ENCODE results near the gene SLC16A2.

The SLC16A2 gene

DNA sequence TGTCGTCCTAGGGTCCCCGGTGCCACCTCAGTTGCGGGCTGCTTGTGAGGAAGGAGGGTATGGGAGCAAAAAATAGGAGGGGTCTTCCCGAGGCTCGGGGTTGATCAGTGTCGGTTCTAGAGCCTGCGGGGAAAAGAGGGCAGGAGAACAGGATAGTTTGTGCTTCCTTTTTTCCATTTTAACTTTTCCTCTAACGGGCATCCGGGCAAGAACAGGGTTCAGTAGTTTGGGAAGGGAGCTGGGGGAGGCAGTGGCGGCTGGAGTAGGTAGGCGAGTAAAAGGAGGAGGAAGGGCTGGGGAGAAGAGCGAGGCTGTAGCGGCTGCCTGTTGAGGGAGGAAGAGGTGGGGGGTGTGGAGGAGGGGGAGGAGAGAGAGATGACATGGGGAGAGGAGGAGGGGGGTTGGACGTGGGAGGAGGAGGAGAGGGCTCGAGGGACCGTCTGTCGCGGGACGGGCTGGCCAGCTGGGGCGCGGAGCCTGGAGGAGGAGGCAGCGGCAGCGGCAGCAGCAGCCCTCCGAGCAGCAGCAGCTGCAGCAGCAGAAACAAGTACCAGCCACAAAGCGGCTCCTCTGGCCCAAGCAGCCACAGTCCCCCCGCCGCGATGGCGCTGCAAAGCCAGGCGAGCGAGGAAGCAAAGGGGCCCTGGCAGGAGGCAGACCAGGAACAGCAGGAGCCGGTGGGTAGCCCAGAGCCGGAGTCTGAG, at the start of gene SLC16A2:
Gene SLC16A2 (plus strand): TSS at position 458 of the 704 bp plus-strand sequence. CDS start 145 bp downstream, at position 603.
- DNase-seq = peak in 1 of 2 donors; percentile 8

- DNase-seq = no peak
Measured at GRCh38 chrX:74372272-74372671, 49.0 kb upstream of the SLC16A2 start.

- no peak for DNase-seq
Measured at GRCh38 chrX:74377282-74377681, 44.0 kb upstream of the SLC16A2 start.

GRCh38 chrX:74382613-74383012, 38.7 kb upstream of the SLC16A2 start:
- DNase-seq = peak; percentile 77 to 85

GRCh38 chrX:74383611-74384010, 37.7 kb upstream of the SLC16A2 start:
- DNase-seq = peak; percentile 25 to 28

GRCh38 chrX:74389016-74389722, 32.1 kb upstream of the SLC16A2 start:
- no peak for DNase-seq

DNA sequence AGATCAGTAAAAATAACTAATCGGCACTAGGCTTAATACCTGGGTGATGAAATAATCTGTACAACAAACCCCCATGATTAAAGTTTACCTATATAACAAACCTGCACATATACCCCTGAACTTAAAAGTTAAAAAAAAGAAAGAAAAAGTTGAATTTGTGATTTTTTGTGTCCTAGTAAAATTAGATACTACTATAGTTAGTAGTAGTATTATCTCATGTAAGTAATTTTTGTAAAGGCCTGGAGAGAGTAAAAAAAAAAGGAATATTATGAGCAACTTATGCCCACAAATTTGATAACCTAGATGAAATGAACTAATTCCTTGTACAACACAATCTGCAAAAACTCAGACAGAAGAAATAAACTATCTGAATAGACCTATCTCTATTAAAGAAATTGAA, 25.7 kb upstream of the SLC16A2 start:
- DNase-seq = no peak

DNA sequence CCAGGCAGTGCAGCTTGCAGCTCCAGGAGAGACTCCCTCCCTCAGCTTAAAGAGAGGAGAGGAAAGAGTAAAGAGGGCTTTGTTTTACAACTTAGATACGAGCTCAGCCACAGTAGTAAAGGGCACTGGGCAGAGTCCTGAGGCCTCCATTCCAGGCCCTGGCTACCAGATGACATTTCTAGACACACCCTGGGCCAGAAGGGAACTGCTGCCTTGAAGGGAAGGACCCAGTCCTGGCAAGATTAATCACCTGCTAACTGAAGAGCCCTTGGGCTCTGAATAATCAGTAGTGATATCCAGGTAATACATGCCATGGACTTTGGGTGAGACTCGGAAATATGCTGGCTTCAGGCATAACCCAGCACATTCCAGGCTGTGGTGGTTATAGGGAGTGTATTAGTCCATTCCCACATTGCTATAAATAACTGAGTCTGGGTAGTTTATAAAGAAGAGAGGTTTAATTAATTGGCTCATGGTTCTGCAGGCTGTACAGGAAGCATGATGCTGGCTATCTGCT, 15.3 kb upstream of the SLC16A2 start:
- DNase-seq = no peak

- no peak for DNase-seq
Measured at GRCh38 chrX:74408304-74408703, 13.0 kb upstream of the SLC16A2 start.

DNA sequence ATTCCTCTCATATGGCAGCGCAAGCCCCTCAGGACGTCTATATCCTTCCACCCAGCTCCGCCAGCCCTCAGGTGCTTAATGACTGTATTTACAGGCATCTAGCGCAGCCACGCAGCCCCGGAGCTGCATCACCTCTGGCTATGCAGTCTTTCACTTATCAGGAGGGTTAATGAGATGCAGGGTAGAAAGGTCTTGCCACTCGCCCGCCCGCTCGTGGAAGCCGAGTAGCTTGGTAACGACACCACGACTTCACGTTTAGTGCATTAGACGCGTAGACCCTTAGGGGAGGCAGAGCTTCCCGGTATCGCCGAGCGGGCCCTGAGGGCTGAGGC, 1.5 kb upstream of the SLC16A2 start:
- no peak for DNase-seq

GRCh38 chrX:74420196-74421035, 877 bp upstream of the SLC16A2 start:
- no peak for DNase-seq

DNA sequence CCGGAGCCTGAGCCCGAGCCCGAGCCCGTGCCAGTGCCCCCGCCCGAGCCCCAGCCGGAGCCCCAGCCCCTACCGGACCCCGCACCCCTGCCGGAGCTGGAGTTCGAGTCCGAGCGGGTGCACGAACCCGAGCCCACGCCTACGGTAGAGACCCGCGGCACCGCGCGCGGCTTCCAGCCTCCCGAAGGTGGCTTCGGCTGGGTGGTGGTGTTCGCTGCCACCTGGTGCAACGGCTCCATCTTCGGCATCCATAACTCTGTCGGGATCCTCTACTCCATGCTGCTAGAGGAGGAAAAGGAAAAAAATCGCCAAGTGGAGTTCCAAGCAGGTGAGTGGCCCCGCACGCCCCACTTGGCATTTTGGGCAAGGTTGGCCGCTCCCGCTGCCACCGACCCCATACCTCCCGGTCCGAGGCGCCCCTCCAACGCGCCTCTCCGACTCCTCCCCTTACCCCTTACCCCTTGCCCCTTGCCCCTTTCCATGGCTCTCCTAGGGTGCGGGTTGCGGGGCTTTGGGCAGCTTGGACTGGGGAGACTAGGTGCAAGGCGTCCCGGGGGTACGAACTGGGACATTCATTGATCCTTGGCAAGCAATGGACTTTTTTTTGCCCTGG, 553 bp downstream of the SLC16A2 start:
- DNase-seq = no peak

GRCh38 chrX:74422576-74423288, 1.4 kb downstream of the SLC16A2 start:
- DNase-seq = no peak

DNA sequence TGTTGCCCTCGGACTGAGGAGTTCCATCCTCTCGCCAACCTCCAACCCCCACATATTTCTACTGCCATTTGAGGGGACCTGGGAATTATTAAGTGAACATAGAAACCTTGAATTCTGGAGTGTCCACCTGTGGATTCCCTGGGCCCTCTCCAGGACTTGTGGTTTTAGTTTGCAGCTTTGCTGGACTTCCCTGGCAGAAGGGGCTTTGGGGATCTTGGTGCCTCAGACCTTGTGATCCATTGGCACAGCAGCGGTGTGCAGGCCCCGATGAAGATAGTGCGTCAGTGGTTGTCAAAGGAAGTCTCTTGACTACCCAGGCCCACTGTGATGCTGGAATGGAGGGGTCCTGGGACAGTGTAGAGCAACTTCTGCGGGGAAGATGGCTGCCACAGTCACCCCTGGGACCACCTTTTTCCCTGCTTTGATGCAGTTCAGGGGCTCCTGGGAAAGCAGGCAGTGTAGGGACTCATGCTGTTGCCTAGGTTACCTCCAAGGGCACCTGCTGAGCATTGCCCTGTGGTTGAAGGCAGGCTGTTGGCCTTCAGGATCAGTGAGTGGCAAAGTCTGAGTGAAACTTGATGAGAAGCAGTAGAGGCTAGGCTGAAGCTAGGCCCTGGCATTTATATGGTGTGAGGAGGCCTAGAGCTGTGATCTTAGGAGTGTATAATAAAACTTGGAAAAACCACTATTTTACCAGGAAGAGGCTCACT, 2.2 kb downstream of the SLC16A2 start:
- no peak for DNase-seq

DNA sequence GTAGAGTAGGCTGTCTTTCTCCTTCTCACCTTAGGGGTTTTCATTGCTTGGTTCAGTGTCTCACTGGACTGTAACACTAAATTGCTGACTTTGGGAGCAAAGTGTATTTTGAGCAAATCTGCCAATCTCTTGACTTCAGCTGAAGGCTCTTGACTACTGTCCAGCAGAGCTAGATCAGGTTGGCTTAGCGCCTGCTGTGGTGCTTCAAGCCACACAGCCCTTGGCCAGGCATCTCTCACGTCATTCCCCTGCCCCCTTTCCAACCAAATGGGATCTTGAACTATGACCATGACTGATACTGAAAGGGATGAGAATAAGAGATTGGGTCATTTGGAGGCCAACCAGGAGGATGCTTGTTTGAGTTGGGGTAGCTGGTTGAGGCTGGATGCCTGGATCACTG, 4.8 kb downstream of the SLC16A2 start:
- no peak for DNase-seq

GRCh38 chrX:74426615-74427014, 5.3 kb downstream of the SLC16A2 start:
- DNase-seq = no peak

- DNase-seq = no peak
Measured at GRCh38 chrX:74431797-74432196, 10.5 kb downstream of the SLC16A2 start.

DNA sequence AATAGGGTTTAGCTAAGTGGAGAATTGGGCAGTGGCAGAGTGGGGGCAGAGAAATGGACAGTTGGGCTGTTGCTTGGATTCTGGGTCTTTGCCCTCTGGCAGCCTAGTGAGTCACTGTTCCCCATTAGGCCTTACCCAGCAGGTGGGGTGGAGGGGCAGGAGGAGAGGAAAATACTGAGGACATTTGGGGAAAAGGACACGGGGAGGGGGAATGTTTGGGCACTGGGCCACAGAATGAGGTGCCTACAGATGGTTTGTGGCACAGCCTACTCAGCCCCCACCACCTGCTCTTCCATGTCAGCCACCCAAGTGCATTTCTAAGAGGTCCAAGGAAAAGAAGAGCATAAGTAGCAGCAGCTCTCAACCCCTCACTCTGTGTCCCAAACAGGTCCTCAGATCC, 13.0 kb downstream of the SLC16A2 start:
- DNase-seq = no peak

DNA sequence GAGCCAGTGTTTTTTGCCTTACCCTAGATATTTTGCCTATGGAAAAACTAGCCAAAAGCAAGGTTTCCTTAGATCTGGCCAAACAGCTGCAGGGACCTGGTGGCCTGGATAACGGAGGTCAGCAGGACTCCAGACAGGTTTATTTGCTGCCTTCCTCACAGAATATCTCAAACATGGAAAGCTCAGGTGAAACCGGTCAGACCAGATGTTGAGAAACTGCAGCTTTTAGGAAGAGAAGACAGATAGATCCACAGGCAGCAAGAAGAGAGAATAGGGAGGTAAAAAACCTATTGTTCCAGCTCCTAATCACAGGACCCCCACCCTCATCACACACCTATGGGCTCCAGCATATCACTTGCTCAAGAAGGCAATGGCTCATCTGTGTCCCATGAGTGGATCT, 16.2 kb downstream of the SLC16A2 start:
- no peak for DNase-seq

DNA sequence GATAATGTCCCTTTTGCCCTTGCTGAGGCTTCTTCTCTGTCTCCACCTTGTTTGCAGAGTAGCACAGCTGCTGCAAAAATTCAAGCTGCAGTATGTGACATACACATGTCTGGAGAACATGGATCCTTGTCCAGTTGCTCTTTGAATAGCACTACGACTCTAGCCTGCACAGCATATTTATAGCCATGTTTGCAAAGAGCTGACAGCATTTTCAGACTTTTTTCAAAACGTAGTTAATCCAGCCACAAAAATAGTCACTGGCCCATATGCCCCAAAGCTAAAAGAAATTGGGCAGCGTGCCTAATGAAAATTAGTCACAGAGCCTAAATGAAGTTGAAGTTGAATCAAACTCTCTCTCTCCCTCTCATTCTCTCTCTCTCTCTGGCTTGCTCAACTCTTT, 17.5 kb downstream of the SLC16A2 start:
- DNase-seq = no peak

DNA sequence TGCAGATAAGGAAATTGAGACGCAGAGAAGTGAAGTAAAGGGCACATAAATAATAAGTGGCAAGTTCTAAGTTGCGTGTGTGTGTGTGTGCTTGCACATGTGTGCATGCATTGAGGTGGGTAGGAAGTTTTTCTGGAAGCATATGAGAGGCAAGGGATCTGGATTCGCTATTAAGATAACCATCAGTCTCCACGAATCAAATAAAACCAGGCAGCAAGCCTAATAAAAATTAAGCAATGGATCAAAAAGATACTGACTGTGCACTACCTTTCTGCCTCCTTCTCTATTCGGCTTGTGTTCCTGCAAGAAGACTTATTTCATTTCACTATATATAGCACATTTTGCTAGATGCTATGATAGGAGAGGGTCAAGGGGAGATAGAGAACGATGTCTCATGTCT, 23.8 kb downstream of the SLC16A2 start:
- DNase-seq = no peak

- no peak for DNase-seq
Measured at GRCh38 chrX:74446876-74447275, 25.6 kb downstream of the SLC16A2 start.
